CD4-positive, alpha-beta T cell treated with Interleukin-21 for 1 hour (primary cell): Measurements from ENCODE around the gene EDEM2.
"Not testable (repeated sequence)": the region's sequence is repeated elsewhere in the genome, so short reads cannot be mapped to it uniquely, and the experiment has no call there.

Source experiments
- DNase-seq: peaks from one replicate; pipeline ENCODE4 v3.0.0-alpha.2; 2020

The EDEM2 gene

GRCh38 chr20:35122756-35123405 is 24.3 kb downstream of the EDEM2 start:
- no peak for DNase-seq

GRCh38 chr20:35121186-35121585 is 25.9 kb downstream of the EDEM2 start:
- no peak for DNase-seq

GRCh38 chr20:35120012-35120701 is 27.0 kb downstream of the EDEM2 start:
- no peak for DNase-seq

GRCh38 chr20:35117629-35118028 is 29.5 kb downstream of the EDEM2 start:
- no peak for DNase-seq

GRCh38 chr20:35117196-35117595 is 29.9 kb downstream of the EDEM2 start:
- DNase-seq, result no peak

GRCh38 chr20:35116258-35116657 is 30.9 kb downstream of the EDEM2 start:
- DNase-seq, result no peak

- no peak for DNase-seq
Observed at GRCh38 chr20:35115606-35116005, 31.5 kb downstream of the EDEM2 start.

- not testable (repeated sequence) for DNase-seq
Observed at GRCh38 chr20:35112276-35112675, 34.9 kb downstream of the EDEM2 start.

- DNase-seq, result no peak
Observed at GRCh38 chr20:35111141-35111888, 35.8 kb downstream of the EDEM2 start.

- DNase-seq, result no peak
Observed at GRCh38 chr20:35108921-35109320, 38.2 kb downstream of the EDEM2 start.

GRCh38 chr20:35106827-35107380 is 40.2 kb downstream of the EDEM2 start:
- no peak for DNase-seq

- no peak for DNase-seq
Observed at GRCh38 chr20:35104685-35105295, 42.3 kb downstream of the EDEM2 start.

GRCh38 chr20:35101620-35102019 is 45.5 kb downstream of the EDEM2 start:
- DNase-seq, result no peak

- no peak for DNase-seq
Observed at GRCh38 chr20:35093267-35093884, 53.8 kb downstream of the EDEM2 start.

- DNase-seq, result peak; percentile 90
Observed at GRCh38 chr20:35092524-35093266, 54.4 kb downstream of the EDEM2 start, which contains the start of gene TRPC4AP. TSS of gene TRPC4AP (minus strand) at chr20:35092807. CDS start at chr20:35092781, 26 bp downstream.

- no peak for DNase-seq
Observed at GRCh38 chr20:35091816-35092523, 55.2 kb downstream of the EDEM2 start.

- no peak for DNase-seq
Observed at GRCh38 chr20:35088231-35089145, 58.6 kb downstream of the EDEM2 start.

GRCh38 chr20:35087791-35088190 is 59.3 kb downstream of the EDEM2 start:
- DNase-seq, result no peak

- no peak for DNase-seq
Observed at GRCh38 chr20:35087355-35087754, 59.8 kb downstream of the EDEM2 start.
